GM23338 (cell line): ENCODE data around the gene PLCXD3. TPM values are rescaled to one million over a fixed set of nuclear protein-coding genes. Genes with fewer than 3 reads are reported as not detected.
A peak's percentile ranks its signal among the peaks of the same experiment; 100 is the strongest.

Experiments
- ATAC-seq: fragments of 200-7000 bp; cut with Tn5 transposase; 3 replicates; pipeline ENCODE4 v1.9.1; 2020
- DNase-seq: peaks from one replicate; pipeline ENCODE4 v3.0.0-alpha.2; 2015; ENCODE audit warnings: low spot score
- H2AFZ ChIP-seq: fragments of 200-600 bp; sonication (generic); 2 replicates; pipeline ENCODE4 v1.8.0; 2016; ENCODE audit warnings: antibody characterized with exemption, mild to moderate bottlenecking, moderate library complexity
- H3F3A ChIP-seq: fragments of 200-600 bp; sonication (generic); replicated peaks from 2 replicates; pipeline ENCODE4 v1.8.0; 2017; ENCODE audit warnings: antibody characterized with exemption, mixed run types, low read depth
- H3K27ac ChIP-seq: fragments of 200-600 bp; sonication (generic); 2 replicates; pipeline ENCODE4 v1.6.1; 2016; ENCODE audit warnings: low read depth
- H3K27me3 ChIP-seq: fragments of 200-600 bp; sonication (generic); 2 replicates; pipeline ENCODE4 v1.8.0; 2016; ENCODE audit warnings: mild to moderate bottlenecking, mixed run types, moderate library complexity; ENCODE audit not compliant: insufficient read depth
- H3K36me3 ChIP-seq: fragments of 200-600 bp; sonication (generic); 2 replicates; pipeline ENCODE4 v1.8.0; 2016; ENCODE audit warnings: mild to moderate bottlenecking; ENCODE audit not compliant: insufficient read depth
- H3K4me1 ChIP-seq: fragments of 200-600 bp; sonication (generic); 2 replicates; pipeline ENCODE4 v1.8.0; 2016; ENCODE audit warnings: mild to moderate bottlenecking, moderate library complexity; ENCODE audit not compliant: insufficient read depth
- H3K4me2 ChIP-seq: fragments of 200-600 bp; sonication (generic); 2 replicates; pipeline ENCODE4 v1.7.1; 2017; ENCODE audit warnings: mixed run types
- H3K4me3 ChIP-seq: fragments of 200-600 bp; sonication (generic); 2 replicates; pipeline ENCODE4 v1.6.1; 2016; ENCODE audit warnings: mixed run types
- H3K79me2 ChIP-seq: fragments of 200-600 bp; sonication (generic); replicated peaks from 2 replicates; pipeline ENCODE4 v1.8.0; 2017; ENCODE audit warnings: mild to moderate bottlenecking; ENCODE audit not compliant: insufficient read depth
- H3K9me2 ChIP-seq: fragments of 200-600 bp; sonication (generic); 2 replicates; pipeline ENCODE4 v1.8.0; 2017; ENCODE audit not compliant: insufficient read depth
- H4K20me1 ChIP-seq: fragments of 200-600 bp; sonication (generic); replicated peaks from 2 replicates; pipeline ENCODE4 v1.8.0; 2017; ENCODE audit warnings: mild to moderate bottlenecking; ENCODE audit not compliant: insufficient read depth
- H3K27ac Mint-ChIP-seq: 2 replicates; pipeline ENCODE4 v1.8.0; 2020; ENCODE audit warnings: inconsistent platforms, mild to moderate bottlenecking, moderate library complexity, mixed read lengths
- H3K27me3 Mint-ChIP-seq: 3 replicates; pipeline ENCODE4 v1.8.0; 2022; ENCODE audit warnings: low read depth, mild to moderate bottlenecking, moderate library complexity, mixed read lengths, inconsistent platforms; ENCODE audit not compliant: insufficient read depth, poor library complexity
- H3K36me3 Mint-ChIP-seq: 3 replicates; pipeline ENCODE4 v1.8.0; 2021; ENCODE audit warnings: low read depth, mild to moderate bottlenecking, inconsistent platforms, moderate library complexity, mixed read lengths
- H3K4me1 Mint-ChIP-seq: 3 replicates; pipeline ENCODE4 v1.8.0; 2020; ENCODE audit warnings: mild to moderate bottlenecking, inconsistent platforms, mixed read lengths
- H3K4me3 Mint-ChIP-seq: 3 replicates; pipeline ENCODE4 v1.8.0; 2021; ENCODE audit warnings: moderate library complexity, mild to moderate bottlenecking, inconsistent platforms, mixed read lengths
- H3K9me3 Mint-ChIP-seq: 3 replicates; pipeline ENCODE4 v1.8.0; 2020; ENCODE audit warnings: moderate library complexity, mild to moderate bottlenecking, inconsistent platforms, mixed read lengths
- CREB1 ChIP-seq: fragments of 250-450 bp; sonication (Bioruptor Pico); IDR thresholded peaks from 2 replicates; pipeline ENCODE4 v1.5.0; 2020; ENCODE audit warnings: low read depth, mild to moderate bottlenecking, moderate library complexity
- EZH2phosphoT487 ChIP-seq: fragments of 200-600 bp; sonication (generic); IDR thresholded peaks from one replicate; pipeline ENCODE4 v1.8.1; 2018; ENCODE audit warnings: antibody characterized with exemption; ENCODE audit not compliant: unreplicated experiment
- JUNB ChIP-seq: IDR thresholded peaks from one replicate; pipeline ENCODE4 v1.6.1; 2016; ENCODE audit warnings: antibody characterized with exemption; ENCODE audit not compliant: unreplicated experiment
- NANOG ChIP-seq: IDR thresholded peaks from 2 replicates; pipeline ENCODE4 v1.6.1; 2016; ENCODE audit warnings: antibody characterized with exemption, borderline replicate concordance
- POLR2AphosphoS5 ChIP-seq: IDR thresholded peaks from 2 replicates; pipeline ENCODE4 v1.6.1; 2016; ENCODE audit warnings: antibody characterized with exemption, low read depth
- STAT1 ChIP-seq: IDR thresholded peaks from one replicate; pipeline ENCODE4 v1.6.1; 2016; ENCODE audit warnings: antibody characterized with exemption; ENCODE audit not compliant: unreplicated experiment
- ZNF114 ChIP-seq: fragments of 250-450 bp; sonication (Bioruptor Pico); IDR thresholded peaks from 2 replicates; pipeline ENCODE4 v1.5.0; 2020; ENCODE audit warnings: mild to moderate bottlenecking, moderate library complexity
- ZNF331 ChIP-seq: fragments of 250-450 bp; sonication (Bioruptor Pico); IDR thresholded peaks from 2 replicates; pipeline ENCODE4 v1.5.0; 2020; ENCODE audit warnings: low read depth, mild to moderate bottlenecking, moderate library complexity
- polyA plus RNA-seq: library from polyadenylated mRNA; unstranded; fragments of >200 nt; fragmentation: Nextera tagmentation; extraction: Ambion mirVana; gene quantifications from 2 replicates; pipeline ENCODE4 v1.2.1, GENCODE V29; 2016
- total RNA-seq: library from RNA; depleted of rRNA; stranded (reverse); fragments of >200 nt; shearing (Covaris generic); gene quantifications from 2 replicates; pipeline ENCODE4 v1.2.3, GENCODE V29; 2014
- TF ChIP-seq, protein P1 (sequence below), 2 experiments: fragments of 200-600 bp in 1 of 2; sonication (generic) in 1 of 2; conservative IDR thresholded peaks; 2 replicates each; pipeline versions ENCODE4 v1.5.1 to v1.6.1; 2016 to 2017; ENCODE audit warnings: antibody characterized with exemption in 2 of 2, low read depth in 2 of 2, mild to moderate bottlenecking in 2 of 2, moderate library complexity in 1 of 2
- TF ChIP-seq, protein P2 (sequence below): IDR thresholded peaks from 2 replicates; pipeline ENCODE4 v1.6.1; 2016; ENCODE audit warnings: antibody characterized with exemption
- TF ChIP-seq, protein P3 (sequence below): fragments of 250-450 bp; sonication (Bioruptor Pico); IDR thresholded peaks from 2 replicates; pipeline ENCODE4 v1.5.0; 2020; ENCODE audit warnings: mild to moderate bottlenecking, moderate library complexity

PLCXD3 gene
- total and polyA plus RNA-seq, 2 experiments from 2014 or later: 0.03 TPM

DNA sequence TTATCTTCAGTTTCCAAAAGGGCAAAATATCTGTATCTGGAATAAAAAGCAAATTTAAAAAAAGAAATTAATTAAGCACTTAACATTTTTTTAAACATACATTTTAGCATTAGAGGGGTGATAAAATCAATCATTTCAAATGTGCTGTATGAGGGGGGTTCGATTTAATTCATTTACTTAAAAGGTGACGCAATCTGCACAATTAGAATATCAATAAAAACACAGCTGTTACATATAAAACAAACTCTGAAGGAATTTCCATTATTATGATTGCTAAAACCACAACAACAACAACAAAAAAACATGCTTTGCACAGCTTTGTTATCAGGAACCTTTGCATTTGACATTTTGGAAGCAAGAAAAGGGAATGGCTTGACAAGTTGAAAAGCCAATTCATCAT lies 225.5 kb downstream of the PLCXD3 start:
- Histone ChIP-seq H3K79me2 (no peaks in the 10 kb centered on the region), H3K4me3 (no peak overlapping the region), H3K27ac (no peak overlapping the region), H3K36me3 (no peaks in the 10 kb centered on the region), H3K4me2 (peak overlapping the region; percentile 11; the same call in 1 of the 2 replicates), H2AFZ (no peak overlapping the region), H3K4me1 (peaks cover 29% of the 10 kb centered on the region), H3K9me2 (no peaks in the 10 kb centered on the region), H3K27me3 (no peaks in the 10 kb centered on the region), H4K20me1 (no peaks in the 10 kb centered on the region), H3F3A (no peaks in the 10 kb centered on the region)
- Mint-ChIP-seq H3K27me3 (no peaks in the 10 kb centered on the region), H3K9me3 (peaks cover 9% of the 10 kb centered on the region), H3K27ac (peak overlapping the region; percentile 57; the same call in 1 of the 2 replicates), H3K4me1 (peaks cover 28% of the 10 kb centered on the region), H3K36me3 (peaks cover 7% of the 10 kb centered on the region; the same call in 1 of the 3 replicates), H3K4me3 (no peak overlapping the region)
- DNase-seq: no peak
- TF ChIP-seq NANOG: no peak
- TF ChIP-seq, protein P1, sequence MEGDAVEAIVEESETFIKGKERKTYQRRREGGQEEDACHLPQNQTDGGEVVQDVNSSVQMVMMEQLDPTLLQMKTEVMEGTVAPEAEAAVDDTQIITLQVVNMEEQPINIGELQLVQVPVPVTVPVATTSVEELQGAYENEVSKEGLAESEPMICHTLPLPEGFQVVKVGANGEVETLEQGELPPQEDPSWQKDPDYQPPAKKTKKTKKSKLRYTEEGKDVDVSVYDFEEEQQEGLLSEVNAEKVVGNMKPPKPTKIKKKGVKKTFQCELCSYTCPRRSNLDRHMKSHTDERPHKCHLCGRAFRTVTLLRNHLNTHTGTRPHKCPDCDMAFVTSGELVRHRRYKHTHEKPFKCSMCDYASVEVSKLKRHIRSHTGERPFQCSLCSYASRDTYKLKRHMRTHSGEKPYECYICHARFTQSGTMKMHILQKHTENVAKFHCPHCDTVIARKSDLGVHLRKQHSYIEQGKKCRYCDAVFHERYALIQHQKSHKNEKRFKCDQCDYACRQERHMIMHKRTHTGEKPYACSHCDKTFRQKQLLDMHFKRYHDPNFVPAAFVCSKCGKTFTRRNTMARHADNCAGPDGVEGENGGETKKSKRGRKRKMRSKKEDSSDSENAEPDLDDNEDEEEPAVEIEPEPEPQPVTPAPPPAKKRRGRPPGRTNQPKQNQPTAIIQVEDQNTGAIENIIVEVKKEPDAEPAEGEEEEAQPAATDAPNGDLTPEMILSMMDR (conservative IDR thresholded peaks at IDR 0.05; ENCODE audit: low read depth in 2 of 2): no peak
- TF ChIP-seq STAT1: no peak
- TF ChIP-seq, protein P2, sequence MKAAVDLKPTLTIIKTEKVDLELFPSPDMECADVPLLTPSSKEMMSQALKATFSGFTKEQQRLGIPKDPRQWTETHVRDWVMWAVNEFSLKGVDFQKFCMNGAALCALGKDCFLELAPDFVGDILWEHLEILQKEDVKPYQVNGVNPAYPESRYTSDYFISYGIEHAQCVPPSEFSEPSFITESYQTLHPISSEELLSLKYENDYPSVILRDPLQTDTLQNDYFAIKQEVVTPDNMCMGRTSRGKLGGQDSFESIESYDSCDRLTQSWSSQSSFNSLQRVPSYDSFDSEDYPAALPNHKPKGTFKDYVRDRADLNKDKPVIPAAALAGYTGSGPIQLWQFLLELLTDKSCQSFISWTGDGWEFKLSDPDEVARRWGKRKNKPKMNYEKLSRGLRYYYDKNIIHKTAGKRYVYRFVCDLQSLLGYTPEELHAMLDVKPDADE: no peak
- TF ChIP-seq EZH2phosphoT487: no peak
- no peak for TF ChIP-seq JUNB
- no peak for TF ChIP-seq CREB1 (CRISPR knock-in tag)
- TF ChIP-seq ZNF331 (CRISPR knock-in tag): no peak
- no peak for TF ChIP-seq POLR2AphosphoS5
- no peak for TF ChIP-seq ZNF114 (CRISPR knock-in tag)
- TF ChIP-seq, protein P3, sequence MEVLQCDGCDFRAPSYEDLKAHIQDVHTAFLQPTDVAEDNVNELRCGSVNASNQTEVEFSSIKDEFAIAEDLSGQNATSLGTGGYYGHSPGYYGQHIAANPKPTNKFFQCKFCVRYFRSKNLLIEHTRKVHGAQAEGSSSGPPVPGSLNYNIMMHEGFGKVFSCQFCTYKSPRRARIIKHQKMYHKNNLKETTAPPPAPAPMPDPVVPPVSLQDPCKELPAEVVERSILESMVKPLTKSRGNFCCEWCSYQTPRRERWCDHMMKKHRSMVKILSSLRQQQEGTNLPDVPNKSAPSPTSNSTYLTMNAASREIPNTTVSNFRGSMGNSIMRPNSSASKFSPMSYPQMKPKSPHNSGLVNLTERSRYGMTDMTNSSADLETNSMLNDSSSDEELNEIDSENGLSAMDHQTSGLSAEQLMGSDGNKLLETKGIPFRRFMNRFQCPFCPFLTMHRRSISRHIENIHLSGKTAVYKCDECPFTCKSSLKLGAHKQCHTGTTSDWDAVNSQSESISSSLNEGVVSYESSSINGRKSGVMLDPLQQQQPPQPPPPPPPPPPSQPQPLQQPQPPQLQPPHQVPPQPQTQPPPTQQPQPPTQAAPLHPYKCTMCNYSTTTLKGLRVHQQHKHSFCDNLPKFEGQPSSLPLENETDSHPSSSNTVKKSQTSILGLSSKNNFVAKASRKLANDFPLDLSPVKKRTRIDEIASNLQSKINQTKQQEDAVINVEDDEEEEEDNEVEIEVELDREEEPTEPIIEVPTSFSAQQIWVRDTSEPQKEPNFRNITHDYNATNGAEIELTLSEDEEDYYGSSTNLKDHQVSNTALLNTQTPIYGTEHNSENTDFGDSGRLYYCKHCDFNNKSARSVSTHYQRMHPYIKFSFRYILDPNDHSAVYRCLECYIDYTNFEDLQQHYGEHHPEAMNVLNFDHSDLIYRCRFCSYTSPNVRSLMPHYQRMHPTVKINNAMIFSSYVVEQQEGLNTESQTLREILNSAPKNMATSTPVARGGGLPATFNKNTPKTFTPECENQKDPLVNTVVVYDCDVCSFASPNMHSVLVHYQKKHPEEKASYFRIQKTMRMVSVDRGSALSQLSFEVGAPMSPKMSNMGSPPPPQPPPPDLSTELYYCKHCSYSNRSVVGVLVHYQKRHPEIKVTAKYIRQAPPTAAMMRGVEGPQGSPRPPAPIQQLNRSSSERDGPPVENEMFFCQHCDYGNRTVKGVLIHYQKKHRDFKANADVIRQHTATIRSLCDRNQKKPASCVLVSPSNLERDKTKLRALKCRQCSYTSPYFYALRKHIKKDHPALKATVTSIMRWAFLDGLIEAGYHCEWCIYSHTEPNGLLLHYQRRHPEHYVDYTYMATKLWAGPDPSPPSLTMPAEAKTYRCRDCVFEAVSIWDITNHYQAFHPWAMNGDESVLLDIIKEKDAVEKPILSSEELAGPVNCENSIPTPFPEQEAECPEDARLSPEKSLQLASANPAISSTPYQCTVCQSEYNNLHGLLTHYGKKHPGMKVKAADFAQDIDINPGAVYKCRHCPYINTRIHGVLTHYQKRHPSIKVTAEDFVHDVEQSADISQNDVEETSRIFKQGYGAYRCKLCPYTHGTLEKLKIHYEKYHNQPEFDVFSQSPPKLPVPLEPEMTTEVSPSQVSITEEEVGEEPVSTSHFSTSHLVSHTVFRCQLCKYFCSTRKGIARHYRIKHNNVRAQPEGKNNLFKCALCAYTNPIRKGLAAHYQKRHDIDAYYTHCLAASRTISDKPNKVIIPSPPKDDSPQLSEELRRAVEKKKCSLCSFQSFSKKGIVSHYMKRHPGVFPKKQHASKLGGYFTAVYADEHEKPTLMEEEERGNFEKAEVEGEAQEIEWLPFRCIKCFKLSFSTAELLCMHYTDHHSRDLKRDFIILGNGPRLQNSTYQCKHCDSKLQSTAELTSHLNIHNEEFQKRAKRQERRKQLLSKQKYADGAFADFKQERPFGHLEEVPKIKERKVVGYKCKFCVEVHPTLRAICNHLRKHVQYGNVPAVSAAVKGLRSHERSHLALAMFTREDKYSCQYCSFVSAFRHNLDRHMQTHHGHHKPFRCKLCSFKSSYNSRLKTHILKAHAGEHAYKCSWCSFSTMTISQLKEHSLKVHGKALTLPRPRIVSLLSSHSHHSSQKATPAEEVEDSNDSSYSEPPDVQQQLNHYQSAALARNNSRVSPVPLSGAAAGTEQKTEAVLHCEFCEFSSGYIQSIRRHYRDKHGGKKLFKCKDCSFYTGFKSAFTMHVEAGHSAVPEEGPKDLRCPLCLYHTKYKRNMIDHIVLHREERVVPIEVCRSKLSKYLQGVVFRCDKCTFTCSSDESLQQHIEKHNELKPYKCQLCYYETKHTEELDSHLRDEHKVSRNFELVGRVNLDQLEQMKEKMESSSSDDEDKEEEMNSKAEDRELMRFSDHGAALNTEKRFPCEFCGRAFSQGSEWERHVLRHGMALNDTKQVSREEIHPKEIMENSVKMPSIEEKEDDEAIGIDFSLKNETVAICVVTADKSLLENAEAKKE (CRISPR knock-in tag): no peak
- ATAC-seq: no peak
